Ovary (tissue), 9 donors: ENCODE measurements around the gene PIGX. TPM values are rescaled to one million over a fixed set of nuclear protein-coding genes. Genes with fewer than 3 reads are reported as not detected.

Experiments
- DNase-seq, 5 donors: peaks; one replicate each; pipeline ENCODE4 v3.0.0-alpha.2; 2019 to 2020
- H3K27ac ChIP-seq, 2 donors: fragments of 200-600 bp; one replicate each; pipeline versions ENCODE4 v1.5.1 to v1.8.0; 2019 to 2022
- H3K27me3 ChIP-seq: fragments of 200-600 bp; one replicate; pipeline ENCODE4 v1.8.0; 2022
- H3K36me3 ChIP-seq: fragments of 200-600 bp; sonication (generic); one replicate; pipeline ENCODE4 v1.5.1; 2019
- H3K4me1 ChIP-seq: one replicate; pipeline ENCODE4 v1.8.1; 2013; ENCODE audit warnings: mild to moderate bottlenecking, moderate library complexity; ENCODE audit not compliant: insufficient read depth
- H3K4me3 ChIP-seq: fragments of 200-600 bp; sonication (generic); one replicate; pipeline ENCODE4 v1.5.1; 2017
- H3K9me3 ChIP-seq, 2 donors: fragments of 200-600 bp in 1 of 2; sonication (generic) in 1 of 2; one replicate each; pipeline versions ENCODE4 v1.5.1 to v1.8.1; 2013 to 2019; ENCODE audit warnings: mild to moderate bottlenecking in 1 of 2, moderate library complexity in 1 of 2
- EP300 ChIP-seq: sonication (generic); formaldehyde crosslinking; IDR thresholded peaks from one replicate; pipeline ENCODE4 v1.6.1; 2017; ENCODE audit warnings: antibody characterized with exemption
- POLR2A ChIP-seq: fragments of 450-650 bp; IDR thresholded peaks from one replicate; pipeline ENCODE4 v1.6.1; 2017; ENCODE audit warnings: antibody characterized with exemption, mild to moderate bottlenecking, moderate library complexity
- WGBS, 3 donors: extraction: QIAGEN DNeasy Blood & Tissue Kit in 1 of 3; methylation state at CpG; one replicate each; pipeline versions ENCODE4 v1.1.5 to v1.1.7; 2013 to 2017; 5-methylcytosine and 5-hydroxymethylcytosine counted together
- intact Hi-C, 4 donors: fragments of 100-400 bp; cut with DNase I; formaldehyde crosslinking; loops; one replicate each; pipeline versions ENCODE4 v1.11.0 to v1.15.1; 2022 to 2023
- polyA plus RNA-seq, 2 donors: library from polyadenylated mRNA; stranded (reverse); fragments of 200-250 nt in 1 of 2; fragments of 350-450 nt in 1 of 2; fragmentation: Illumina TruSeq in 1 of 2; extraction: RNeasy Lipid Tissue Mini Kit (QIAGEN cat#74804) in 1 of 2; gene quantifications; one replicate each; pipeline ENCODE4 v1.2.3, GENCODE V29; 2013 to 2014
- total RNA-seq, 7 donors: library from RNA; depleted of rRNA in 2 of 7; stranded (reverse); fragments of >200 nt in 2 of 7; fragmentation: NEBNext Ultra II Directional in 3 of 7; extraction: Animal tissue kit (Norgen Biotek cat#: 25700) in 3 of 7; gene quantifications; one replicate each; pipeline versions ENCODE4 v1.1.0 to v1.2.4, GENCODE V29; 2016 to 2023
- TF ChIP-seq, protein P1 (sequence below), 3 donors: fragments of 450-650 bp in 2 of 3; fragments of 200-600 bp in 1 of 3; IDR thresholded peaks; one replicate each; pipeline versions ENCODE4 v1.5.1 to v1.8.0; 2016 to 2022; ENCODE audit warnings: antibody characterized with exemption in 3 of 3, mild to moderate bottlenecking in 1 of 3
- donor health status: DM: no; HTN: no; CAD: no; lungs with moderate emphysema.
- donor health status: DM: no; HTN: no; CAD: no.
- donor health status: Bipolar disorder and iron deficiency.
- donor health status: DM: yes; HTN: yes; CAD: no.
- donor health status: DM: no; HTN: no; CAD: no.
- donor health status: DM: yes; HTN: yes; CAD: no.

Gene PIGX
- total and polyA plus RNA-seq, 9 donors, result 9.4 to 22.4 (median 17.8) TPM

DNA sequence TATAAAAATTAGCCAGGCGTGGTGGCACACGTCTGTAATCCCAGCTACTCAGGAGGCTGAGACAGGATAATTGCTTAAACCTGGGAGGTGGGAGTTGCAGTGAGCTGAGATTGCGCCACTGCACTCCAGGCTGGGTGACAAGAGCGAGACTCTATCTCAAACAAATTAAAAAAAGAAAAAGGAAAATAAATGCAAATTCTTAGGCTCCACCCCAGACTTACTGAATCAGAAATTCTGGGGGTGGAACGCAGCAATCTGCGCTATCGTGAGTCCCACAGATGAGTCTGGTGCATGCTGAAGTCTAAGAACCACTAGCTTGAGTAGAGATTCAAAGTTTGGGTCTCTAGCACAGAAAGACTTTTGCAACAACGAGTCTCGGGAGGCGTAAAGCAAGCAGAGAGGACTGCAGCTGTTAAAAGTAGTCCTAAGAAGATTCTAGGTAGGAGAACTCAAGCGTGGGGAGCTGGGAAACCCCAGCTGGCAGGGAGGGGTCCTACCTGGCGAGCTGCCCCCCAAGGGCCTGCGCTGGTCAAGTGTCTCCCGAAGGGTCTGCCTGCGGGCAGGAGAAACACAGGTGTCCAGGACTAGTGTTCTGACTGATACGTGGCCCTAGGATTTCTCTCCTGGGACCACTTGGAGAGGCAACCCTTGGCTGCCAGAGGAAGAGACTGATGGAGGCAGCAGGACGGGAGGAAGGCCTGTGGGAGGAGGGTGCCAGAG is 22.1 kb upstream of the PIGX start:
- H3K36me3 ChIP-seq, result no peaks in the 10 kb centered on the region
- no peak overlapping the region for H3K4me3 ChIP-seq
- no peaks in the 10 kb centered on the region for H3K9me3 ChIP-seq
- intact Hi-C loops, result loop anchor here (5.0 to 10.0 kb wide), 4 partner anchors 85 to 438 kb away; no protein-coding TSS in a partner anchor
- 82 to 89% (median 86%) methylated on average over 17 of the region's 17 CpGs for WGBS, 3 donors
- no peak overlapping the region for H3K27ac ChIP-seq
- H3K4me1 ChIP-seq, result no peaks in the 10 kb centered on the region
- DNase-seq, result no peak
- TF ChIP-seq POLR2A (no peak), EP300 (no peak)
- TF ChIP-seq, protein P1, sequence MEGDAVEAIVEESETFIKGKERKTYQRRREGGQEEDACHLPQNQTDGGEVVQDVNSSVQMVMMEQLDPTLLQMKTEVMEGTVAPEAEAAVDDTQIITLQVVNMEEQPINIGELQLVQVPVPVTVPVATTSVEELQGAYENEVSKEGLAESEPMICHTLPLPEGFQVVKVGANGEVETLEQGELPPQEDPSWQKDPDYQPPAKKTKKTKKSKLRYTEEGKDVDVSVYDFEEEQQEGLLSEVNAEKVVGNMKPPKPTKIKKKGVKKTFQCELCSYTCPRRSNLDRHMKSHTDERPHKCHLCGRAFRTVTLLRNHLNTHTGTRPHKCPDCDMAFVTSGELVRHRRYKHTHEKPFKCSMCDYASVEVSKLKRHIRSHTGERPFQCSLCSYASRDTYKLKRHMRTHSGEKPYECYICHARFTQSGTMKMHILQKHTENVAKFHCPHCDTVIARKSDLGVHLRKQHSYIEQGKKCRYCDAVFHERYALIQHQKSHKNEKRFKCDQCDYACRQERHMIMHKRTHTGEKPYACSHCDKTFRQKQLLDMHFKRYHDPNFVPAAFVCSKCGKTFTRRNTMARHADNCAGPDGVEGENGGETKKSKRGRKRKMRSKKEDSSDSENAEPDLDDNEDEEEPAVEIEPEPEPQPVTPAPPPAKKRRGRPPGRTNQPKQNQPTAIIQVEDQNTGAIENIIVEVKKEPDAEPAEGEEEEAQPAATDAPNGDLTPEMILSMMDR (IDR thresholded peaks at IDR 0.05), result no peak
- H3K27me3 ChIP-seq, result no peaks in the 10 kb centered on the region

DNA sequence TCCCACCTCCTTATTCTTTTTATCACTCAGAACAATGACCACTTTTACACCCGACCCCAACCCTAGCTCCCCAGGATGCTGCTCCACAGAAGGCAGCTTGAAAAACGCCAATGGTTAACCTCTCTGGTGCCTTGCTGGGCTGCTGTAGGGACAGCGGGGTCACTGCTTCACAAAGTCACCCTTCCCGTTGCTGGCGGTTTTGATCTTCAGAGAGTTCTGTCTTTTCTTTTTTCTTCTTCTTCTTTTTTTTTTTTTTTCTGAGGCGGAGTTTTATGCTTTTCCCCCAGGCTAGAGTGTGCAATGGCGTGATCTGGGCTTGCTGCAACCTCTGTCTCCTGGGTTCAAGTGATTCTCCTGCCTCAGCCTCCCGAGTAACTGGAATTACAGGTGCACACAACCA is 20.8 kb upstream of the PIGX start:
- Histone ChIP-seq H3K4me1 (no peaks in the 10 kb centered on the region), H3K4me3 (no peak overlapping the region), H3K36me3 (no peaks in the 10 kb centered on the region), H3K27me3 (no peaks in the 10 kb centered on the region), H3K27ac (no peak overlapping the region), H3K9me3 (no peaks in the 10 kb centered on the region)
- WGBS, 3 donors, result 72 to 76% (median 72%) methylated on average over 8 of the region's 8 CpGs
- intact Hi-C loops, result no loop called here
- DNase-seq, result no peak
- TF ChIP-seq, protein P1 (IDR thresholded peaks at IDR 0.05), result no peak

DNA sequence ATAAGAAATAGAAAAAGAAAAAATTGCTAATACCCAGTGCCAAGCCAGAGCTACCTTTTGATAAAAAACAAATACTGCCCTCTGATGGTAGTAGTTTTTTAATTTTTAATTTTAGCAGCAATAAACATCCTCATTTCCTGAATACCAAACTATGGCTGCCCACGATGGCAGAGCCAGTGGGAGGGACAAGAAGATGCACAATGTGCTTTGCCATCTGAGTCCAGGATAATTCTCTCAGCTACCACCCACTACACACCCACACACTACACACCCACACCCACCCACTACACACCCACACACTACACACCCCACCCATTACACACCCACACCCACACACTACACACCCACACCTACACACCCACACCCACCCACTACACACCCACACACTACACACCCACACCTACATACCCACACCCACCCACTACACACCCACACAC is 18.0 kb upstream of the PIGX start:
- H3K4me1 ChIP-seq, result peaks cover 1% of the 10 kb centered on the region
- TF ChIP-seq, protein P1 (IDR thresholded peaks at IDR 0.05), result no peak
- TF ChIP-seq POLR2A (no peak), EP300 (no peak)
- no peak for DNase-seq
- no peak overlapping the region for H3K4me3 ChIP-seq
- whole genome bisulfite sequencing, 3 donors, result 0 to 2% (median 0%) methylated on average over 1 of the region's 1 CpG
- no peaks in the 10 kb centered on the region for H3K36me3 ChIP-seq
- H3K27ac ChIP-seq, result no peak overlapping the region
- no peaks in the 10 kb centered on the region for H3K27me3 ChIP-seq
- intact Hi-C loops, result no loop called here
- no peaks in the 10 kb centered on the region for H3K9me3 ChIP-seq

DNA sequence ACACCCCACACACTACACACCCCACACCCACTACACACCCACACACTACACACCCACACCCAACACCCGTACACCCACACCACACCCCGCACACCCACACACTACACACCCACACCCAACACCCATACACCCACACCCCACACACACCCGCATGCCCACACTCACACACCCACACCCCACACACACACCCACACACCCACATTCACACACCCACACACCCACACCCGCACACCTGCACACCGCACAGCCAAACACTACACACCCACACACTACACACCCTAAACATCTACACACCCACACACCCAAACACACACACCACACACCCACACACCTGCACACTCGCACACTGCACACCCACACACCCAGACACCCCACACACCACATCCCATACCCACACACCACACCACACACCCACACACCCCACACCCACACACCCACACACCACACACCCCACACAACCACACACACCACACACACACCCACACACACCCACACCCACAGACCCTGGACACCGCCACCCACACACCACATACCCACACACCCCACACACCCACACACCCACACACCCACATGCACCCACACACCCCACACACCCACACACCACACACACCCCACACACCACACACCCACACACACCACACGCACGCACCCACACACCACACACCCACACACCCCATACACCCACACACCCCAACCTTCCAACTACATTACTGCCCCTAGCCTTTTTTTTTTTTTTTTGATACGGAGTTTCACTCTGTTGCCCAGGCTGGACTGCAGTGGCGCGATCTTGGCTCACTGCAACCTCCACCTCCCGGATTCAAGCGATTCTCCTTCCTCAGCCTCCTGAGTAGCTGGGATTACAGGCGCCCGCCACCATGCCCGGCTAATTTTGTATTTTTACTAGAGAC is 17.0 kb upstream of the PIGX start:
- Histone ChIP-seq H3K36me3 (no peaks in the 10 kb centered on the region), H3K9me3 (no peaks in the 10 kb centered on the region), H3K4me3 (no peak overlapping the region), H3K27me3 (no peaks in the 10 kb centered on the region), H3K4me1 (peaks cover 1% of the 10 kb centered on the region), H3K27ac (no peak overlapping the region)
- 83 to 88% (median 85%) methylated on average over 16 to 17 of the region's 17 CpGs for WGBS, 3 donors
- no peak for TF ChIP-seq EP300
- TF ChIP-seq, protein P1 (IDR thresholded peaks at IDR 0.05), result no peak
- TF ChIP-seq POLR2A, result no peak
- no peak for DNase-seq
- intact Hi-C loops, result no loop called here
